B cell (primary cell): ENCODE measurements around the gene CALCOCO2. TPM values are rescaled to one million over a fixed set of nuclear protein-coding genes. Genes with fewer than 3 reads are reported as not detected.

Experiments
- ATAC-seq: fragments of 200-7000 bp; cut with Tn5 transposase; one replicate; pipeline ENCODE4 v1.10.0; 2021; ENCODE audit warnings: low read depth, mild to moderate bottlenecking, moderate number of reproducible peaks, moderate library complexity
- CTCF ChIA-PET: fragments of 350-600 bp; sonication (Branson Sonifier 250); formaldehyde crosslinking; loops from one replicate; lab custom pipeline; 2021; ENCODE audit warnings: antibody characterized with exemption, inconsistent platforms; lab: Charles Lee
- POLR2A ChIA-PET: fragments of 350-600 bp; sonication (Branson Sonifier 250); formaldehyde crosslinking; loops from one replicate; lab custom pipeline; 2021; ENCODE audit warnings: antibody characterized with exemption; lab: Charles Lee
- DNase-seq: peaks from one replicate; pipeline ENCODE4 v3.0.0; 2013
- H2AFZ ChIP-seq: 2 replicates; pipeline ENCODE4 v1.6.1; 2012; ENCODE audit warnings: mild to moderate bottlenecking, low read depth, low read length; ENCODE audit not compliant: insufficient read depth, poor library complexity, severe bottlenecking
- H3K27ac ChIP-seq, 2 donors: 1 replicate in 1 of 2; 2 replicates in 1 of 2; pipeline ENCODE4 v1.5.1; 2012 to 2013; ENCODE audit warnings: low read length in 2 of 2, mild to moderate bottlenecking in 2 of 2, moderate library complexity in 1 of 2
- H3K27me3 ChIP-seq, 4 experiments: fragments of 200-600 bp in 1 of 4; sonication (generic) in 1 of 4; replicated peaks in 1 of 4; 1 replicate in 2 of 4; 2 replicates in 2 of 4; pipeline versions ENCODE4 v1.6.1 to v1.7.0; 2013 to 2016; ENCODE audit warnings: low read length in 3 of 4, mild to moderate bottlenecking in 2 of 4, mixed read lengths in 1 of 4, moderate library complexity in 1 of 4; ENCODE audit not compliant: insufficient read depth in 4 of 4, control insufficient read depth in 3 of 4; ENCODE audit errors: control extremely low read depth in 1 of 4
- H3K36me3 ChIP-seq, 2 experiments: replicated peaks in 1 of 2; 1 replicate in 1 of 2; 2 replicates in 1 of 2; pipeline versions ENCODE4 v1.6.1 to v1.7.1; 2013; ENCODE audit warnings: low read length in 1 of 2; ENCODE audit not compliant: insufficient read depth in 2 of 2, control insufficient read depth in 1 of 2; ENCODE audit errors: control extremely low read depth in 1 of 2, extremely low read depth in 1 of 2
- H3K4me1 ChIP-seq, 2 donors: fragments of 200-600 bp in 1 of 2; sonication (generic) in 1 of 2; 1 replicate in 1 of 2; 2 replicates in 1 of 2; pipeline versions ENCODE4 v1.5.1 to v1.6.1; 2013 to 2017; ENCODE audit warnings: low read length in 2 of 2; ENCODE audit not compliant: control insufficient read depth in 2 of 2, insufficient read depth in 2 of 2
- H3K4me2 ChIP-seq: replicated peaks from 2 replicates; pipeline ENCODE3; 2012; ENCODE audit warnings: mild to moderate bottlenecking, low read depth, low read length; ENCODE audit not compliant: poor library complexity, severe bottlenecking
- H3K4me3 ChIP-seq, 5 experiments: fragments of 200-600 bp in 1 of 5; sonication (generic) in 1 of 5; 1 replicate in 3 of 5; 2 replicates in 2 of 5; pipeline versions ENCODE4 v1.5.1 to v1.7.0; 2011 to 2016; ENCODE audit warnings: low read length in 4 of 5, mild to moderate bottlenecking in 4 of 5, low read depth in 2 of 5, control low read depth in 1 of 5, moderate library complexity in 1 of 5; ENCODE audit not compliant: insufficient read depth in 1 of 5; ENCODE audit errors: control extremely low read depth in 1 of 5, extremely low read depth in 1 of 5
- H3K79me2 ChIP-seq: fragments of 200-600 bp; sonication (generic); one replicate; pipeline ENCODE4 v1.6.0; 2016; ENCODE audit warnings: low read length; ENCODE audit not compliant: control insufficient read depth, insufficient read depth
- H3K9ac ChIP-seq: fragments of 200-600 bp; sonication (generic); 2 replicates; pipeline ENCODE4 v1.6.1; 2017; ENCODE audit warnings: mild to moderate bottlenecking, low read length, moderate library complexity
- H3K9me3 ChIP-seq, 3 donors: one replicate each; pipeline versions ENCODE4 v1.6.1 to v1.7.1; 2013; ENCODE audit warnings: low read length in 2 of 3; ENCODE audit not compliant: control insufficient read depth in 2 of 3, insufficient read depth in 1 of 3; ENCODE audit errors: control extremely low read depth in 1 of 3
- H4K20me1 ChIP-seq: 2 replicates; pipeline ENCODE4 v1.6.0; 2012; ENCODE audit warnings: mild to moderate bottlenecking, low read length; ENCODE audit not compliant: insufficient read depth, control insufficient read depth, poor library complexity, severe bottlenecking
- H3K27ac Mint-ChIP-seq: one replicate; pipeline ENCODE4 v1.8.0; 2021; ENCODE audit warnings: mixed read lengths
- H3K27me3 Mint-ChIP-seq: one replicate; pipeline ENCODE4 v1.8.0; 2021; ENCODE audit warnings: mixed read lengths
- H3K4me1 Mint-ChIP-seq: one replicate; pipeline ENCODE4 v1.8.0; 2021; ENCODE audit warnings: mixed read lengths
- H3K4me3 Mint-ChIP-seq: one replicate; pipeline ENCODE4 v1.8.0; 2021; ENCODE audit warnings: mixed read lengths
- H3K9me3 Mint-ChIP-seq: one replicate; pipeline ENCODE4 v1.8.0; 2022; ENCODE audit warnings: mixed read lengths; ENCODE audit not compliant: insufficient read depth
- EZH2 ChIP-seq: IDR thresholded peaks from 2 replicates; pipeline ENCODE4 v1.6.1; 2012; ENCODE audit warnings: borderline replicate concordance, low read depth, mild to moderate bottlenecking, moderate library complexity, low read length; ENCODE audit not compliant: insufficient read depth, poor library complexity, severe bottlenecking
- WGBS: methylation state at CpG from one replicate; pipeline ENCODE4 v1.1.5; 2013; ENCODE audit warnings: missing lambda C conversion rate; ENCODE audit not compliant: insufficient coverage; 5-methylcytosine and 5-hydroxymethylcytosine counted together
- intact Hi-C: fragments of 100-400 bp; cut with micrococcal nuclease; formaldehyde crosslinking; loops from one replicate; pipeline ENCODE4 v1.10.0; 2022
- polyA plus RNA-seq: library from polyadenylated mRNA; depleted of rRNA; stranded (reverse); fragments of >200 nt; gene quantifications from 2 replicates; pipeline ENCODE4 v1.2.3, GENCODE V29; 2012
- total RNA-seq, 2 donors: library from RNA; stranded (reverse); fragments of 120-200 nt in 1 of 2; gene quantifications; 1 replicate in 1 of 2; 2 replicates in 1 of 2; pipeline versions ENCODE4 v1.2.3 to v1.2.4, GENCODE V29; 2013 to 2022
- TF ChIP-seq, protein P1 (sequence below): fragments of 200-600 bp; IDR thresholded peaks from one replicate; pipeline ENCODE4 v1.8.0; 2022; ENCODE audit warnings: antibody characterized with exemption, mild to moderate bottlenecking

Gene CALCOCO2
- total and polyA plus RNA-seq, 2 donors (not counting 1 experiment from before 2014, with no cell fraction given), result 49.6 to 148 TPM

DNA sequence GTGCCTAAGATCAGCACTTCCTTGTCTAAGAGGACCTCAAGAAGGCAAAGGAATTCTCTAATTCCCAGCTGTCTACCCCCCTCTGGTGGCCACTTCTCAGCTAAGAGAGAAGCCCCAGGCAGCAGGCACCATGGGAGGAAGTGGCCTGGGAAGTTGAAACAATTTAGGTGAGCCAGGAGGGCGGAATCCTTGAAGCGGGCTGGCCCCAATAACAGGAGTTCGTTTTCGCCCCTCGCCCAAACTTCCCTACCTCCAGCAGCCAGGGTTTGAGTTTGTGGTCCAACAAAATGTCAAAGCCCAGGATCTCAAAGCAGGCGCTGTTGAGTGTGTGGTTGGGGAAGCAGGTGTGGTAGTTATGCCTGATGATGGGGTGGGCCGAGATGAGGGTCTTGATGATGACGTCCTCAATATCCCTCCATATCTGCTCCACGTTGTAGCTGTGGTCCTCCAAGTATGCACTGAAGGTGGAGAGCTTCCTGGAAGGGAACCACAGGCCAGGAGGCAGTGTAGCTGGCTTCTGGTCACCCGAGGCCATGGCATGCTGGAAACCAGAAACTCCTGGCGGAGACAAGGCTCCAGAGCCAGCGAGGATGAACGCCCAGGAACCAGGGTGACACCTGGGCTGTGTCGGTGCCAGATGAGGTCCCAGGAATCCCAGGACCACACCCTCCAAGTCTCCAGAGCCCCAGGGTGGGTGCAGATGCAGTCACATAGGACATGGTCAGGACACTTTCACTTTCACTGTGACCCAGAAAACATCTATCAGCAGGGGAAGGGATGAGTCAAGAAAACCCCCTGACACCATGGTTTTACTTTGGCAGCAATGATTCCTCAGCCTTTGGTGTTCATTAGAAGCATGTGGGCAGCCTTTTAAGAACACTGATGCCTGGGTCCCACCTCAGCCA is 39.5 kb upstream of the CALCOCO2 start:
- Mint-ChIP-seq H3K9me3 (no peaks in the 10 kb centered on the region), H3K4me1 (peaks cover 3% of the 10 kb centered on the region), H3K27ac (no peak overlapping the region), H3K27me3 (peaks cover 47% of the 10 kb centered on the region), H3K4me3 (no peak overlapping the region)
- Histone ChIP-seq H3K27ac (no peak overlapping the region), H3K27me3 (peaks cover 0 to 20% (median 3%) of the 10 kb centered on the region in 4 experiments), H3K9me3 (no peaks in the 10 kb centered on the region), H3K4me3 (no peak overlapping the region), H4K20me1 (no peaks in the 10 kb centered on the region), H2AFZ (no peak overlapping the region), H3K79me2 (no peaks in the 10 kb centered on the region), H3K36me3 (no peaks in the 10 kb centered on the region), H3K4me1 (peaks cover 0 to 10% of the 10 kb centered on the region in 2 donors), H3K4me2 (no peak overlapping the region), H3K9ac (no peak overlapping the region)
- DNase-seq, result peak; percentile 32
- TF ChIP-seq, protein P1, sequence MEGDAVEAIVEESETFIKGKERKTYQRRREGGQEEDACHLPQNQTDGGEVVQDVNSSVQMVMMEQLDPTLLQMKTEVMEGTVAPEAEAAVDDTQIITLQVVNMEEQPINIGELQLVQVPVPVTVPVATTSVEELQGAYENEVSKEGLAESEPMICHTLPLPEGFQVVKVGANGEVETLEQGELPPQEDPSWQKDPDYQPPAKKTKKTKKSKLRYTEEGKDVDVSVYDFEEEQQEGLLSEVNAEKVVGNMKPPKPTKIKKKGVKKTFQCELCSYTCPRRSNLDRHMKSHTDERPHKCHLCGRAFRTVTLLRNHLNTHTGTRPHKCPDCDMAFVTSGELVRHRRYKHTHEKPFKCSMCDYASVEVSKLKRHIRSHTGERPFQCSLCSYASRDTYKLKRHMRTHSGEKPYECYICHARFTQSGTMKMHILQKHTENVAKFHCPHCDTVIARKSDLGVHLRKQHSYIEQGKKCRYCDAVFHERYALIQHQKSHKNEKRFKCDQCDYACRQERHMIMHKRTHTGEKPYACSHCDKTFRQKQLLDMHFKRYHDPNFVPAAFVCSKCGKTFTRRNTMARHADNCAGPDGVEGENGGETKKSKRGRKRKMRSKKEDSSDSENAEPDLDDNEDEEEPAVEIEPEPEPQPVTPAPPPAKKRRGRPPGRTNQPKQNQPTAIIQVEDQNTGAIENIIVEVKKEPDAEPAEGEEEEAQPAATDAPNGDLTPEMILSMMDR, result peak; percentile 33
- TF ChIP-seq EZH2, result no peak
- intact Hi-C loops, result loop anchor here (5.0 kb wide), 1 partner anchor 119 kb away; no protein-coding TSS in a partner anchor
- ATAC-seq, result no peak
- POLR2A ChIA-PET, result no interaction called here
- 61% methylated on average over 7 of the region's 14 CpGs for WGBS
- CTCF ChIA-PET, result interaction anchor here (0.6 to 1.9 kb wide), 5 partner anchors 12 to 113 kb away, joined by 3 to 15 read pairs (median 3); no protein-coding TSS in a partner anchor
